WTC11 (cell line): ENCODE data around the gene GPRIN3. TPM values are rescaled to one million over a fixed set of nuclear protein-coding genes. Genes with fewer than 3 reads are reported as not detected.

Experiments used
- ATAC-seq: fragments of 200-7000 bp; cut with Tn5 transposase; 2 replicates; pipeline ENCODE4 v1.10.0; 2021; ENCODE audit warnings: mild to moderate bottlenecking, moderate library complexity
- CTCF ChIA-PET: fragments of 300-600 bp; sonication (Branson Sonifier 250); formaldehyde crosslinking; loops from one replicate; lab custom pipeline; 2021; ENCODE audit warnings: antibody characterized with exemption; lab: Charles Lee
- POLR2A ChIA-PET: fragments of 350-600 bp; sonication (Branson Sonifier 250); formaldehyde crosslinking; loops from one replicate; lab custom pipeline; 2021; ENCODE audit warnings: antibody characterized with exemption; lab: Charles Lee
- DNase-seq: peaks from one replicate; pipeline ENCODE4 v3.0.0; 2021; ENCODE audit warnings: low spot score
- H3K27ac Mint-ChIP-seq: 2 replicates; pipeline ENCODE4 v1.8.0; 2021; ENCODE audit warnings: mixed read lengths
- H3K27me3 Mint-ChIP-seq: 2 replicates; pipeline ENCODE4 v1.8.0; 2021; ENCODE audit warnings: low read depth, mild to moderate bottlenecking, moderate library complexity, mixed read lengths
- H3K36me3 Mint-ChIP-seq: 2 replicates; pipeline ENCODE4 v1.8.0; 2021; ENCODE audit warnings: mixed read lengths
- H3K4me1 Mint-ChIP-seq: 2 replicates; pipeline ENCODE4 v1.8.0; 2022; ENCODE audit warnings: mixed read lengths
- H3K4me3 Mint-ChIP-seq: 2 replicates; pipeline ENCODE4 v1.8.0; 2021; ENCODE audit warnings: mild to moderate bottlenecking, moderate library complexity, mixed read lengths
- H3K9me3 Mint-ChIP-seq: 2 replicates; pipeline ENCODE4 v1.8.0; 2021; ENCODE audit warnings: mixed read lengths
- AR ChIP-seq: fragments of 250-450 bp; sonication (Bioruptor Pico); IDR thresholded peaks from 2 replicates; pipeline ENCODE4 v1.9.0; 2021; ENCODE audit warnings: mild to moderate bottlenecking
- E2F1 ChIP-seq: sonication (generic); formaldehyde crosslinking; IDR thresholded peaks from 2 replicates; pipeline ENCODE4 v1.8.0; 2022; ENCODE audit warnings: mild to moderate bottlenecking, missing genetic modification reagents
- EMX1 ChIP-seq: fragments of 250-450 bp; sonication (Bioruptor Pico); IDR thresholded peaks from 2 replicates; pipeline ENCODE4 v1.8.0; 2021; ENCODE audit warnings: mild to moderate bottlenecking
- ETV6 ChIP-seq: sonication (generic); formaldehyde crosslinking; IDR thresholded peaks from 2 replicates; pipeline ENCODE4 v1.8.1; 2022; ENCODE audit warnings: mild to moderate bottlenecking, missing genetic modification reagents
- FOXK1 ChIP-seq: sonication (generic); formaldehyde crosslinking; IDR thresholded peaks from 2 replicates; pipeline ENCODE4 v1.8.0; 2022; ENCODE audit warnings: mild to moderate bottlenecking, moderate library complexity, missing genetic modification reagents
- NFE2L1 ChIP-seq: sonication (generic); formaldehyde crosslinking; IDR thresholded peaks from 2 replicates; pipeline ENCODE4 v1.8.1; 2023; ENCODE audit warnings: missing genetic modification reagents
- RORB ChIP-seq: fragments of 250-450 bp; sonication (Bioruptor Pico); IDR thresholded peaks from 2 replicates; pipeline ENCODE4 v1.9.0; 2021; ENCODE audit warnings: mild to moderate bottlenecking
- SOX15 ChIP-seq: fragments of 250-450 bp; sonication (Bioruptor Pico); IDR thresholded peaks from 2 replicates; pipeline ENCODE4 v1.9.0; 2021; ENCODE audit warnings: mild to moderate bottlenecking
- ZNF232 ChIP-seq: sonication (generic); formaldehyde crosslinking; IDR thresholded peaks from 2 replicates; pipeline ENCODE4 v1.8.0; 2022; ENCODE audit warnings: mild to moderate bottlenecking, missing genetic modification reagents
- ZNF396 ChIP-seq: fragments of 250-450 bp; sonication (Bioruptor Pico); IDR thresholded peaks from 2 replicates; pipeline ENCODE4 v1.8.0; 2021; ENCODE audit warnings: mild to moderate bottlenecking, moderate library complexity, borderline replicate concordance
- ZNF532 ChIP-seq: fragments of 250-450 bp; sonication (Bioruptor Pico); IDR thresholded peaks from 2 replicates; pipeline ENCODE4 v1.9.0; 2021; ENCODE audit warnings: mild to moderate bottlenecking, borderline replicate concordance
- total RNA-seq: library from RNA; stranded (reverse); gene quantifications from 3 replicates; pipeline ENCODE4 v1.2.3, GENCODE V29; 2021
- TF ChIP-seq, protein P1 (sequence below): sonication (generic); formaldehyde crosslinking; IDR thresholded peaks from 2 replicates; pipeline ENCODE4 v1.8.0; 2023; ENCODE audit warnings: missing genetic modification reagents
- TF ChIP-seq, protein P2 (sequence below): sonication (generic); formaldehyde crosslinking; conservative IDR thresholded peaks from 2 replicates; pipeline ENCODE4 v1.8.1; 2022; ENCODE audit warnings: mild to moderate bottlenecking, missing genetic modification reagents
- TF ChIP-seq, protein P3 (sequence below): fragments of 250-450 bp; sonication (Bioruptor Pico); IDR thresholded peaks from 2 replicates; pipeline ENCODE4 v1.9.0; 2021; ENCODE audit warnings: moderate library complexity, mild to moderate bottlenecking, inconsistent platforms, borderline replicate concordance

GPRIN3 gene
- total RNA-seq, 1 experiment from 2014 or later, result 2.0 TPM

GRCh38 chr4:89216866-89217265 lies 90.7 kb downstream of the GPRIN3 start:
- Mint-ChIP-seq H3K36me3 (no peaks in the 10 kb centered on the region), H3K9me3 (peaks cover 13% of the 10 kb centered on the region), H3K27ac (no peak overlapping the region), H3K4me1 (peaks cover 4% of the 10 kb centered on the region), H3K27me3 (no peaks in the 10 kb centered on the region), H3K4me3 (no peak overlapping the region)
- TF ChIP-seq ZNF396 (CRISPR knock-in tag) (no peak), ETV6 (CRISPR knock-in tag) (no peak), RORB (CRISPR knock-in tag) (no peak), ZNF232 (CRISPR knock-in tag) (no peak), SOX15 (no peak), NFE2L1 (CRISPR knock-in tag) (no peak), EMX1 (no peak), E2F1 (CRISPR knock-in tag) (no peak)
- TF ChIP-seq, protein P1, sequence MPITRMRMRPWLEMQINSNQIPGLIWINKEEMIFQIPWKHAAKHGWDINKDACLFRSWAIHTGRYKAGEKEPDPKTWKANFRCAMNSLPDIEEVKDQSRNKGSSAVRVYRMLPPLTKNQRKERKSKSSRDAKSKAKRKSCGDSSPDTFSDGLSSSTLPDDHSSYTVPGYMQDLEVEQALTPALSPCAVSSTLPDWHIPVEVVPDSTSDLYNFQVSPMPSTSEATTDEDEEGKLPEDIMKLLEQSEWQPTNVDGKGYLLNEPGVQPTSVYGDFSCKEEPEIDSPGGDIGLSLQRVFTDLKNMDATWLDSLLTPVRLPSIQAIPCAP (CRISPR knock-in tag), result no peak
- TF ChIP-seq, protein P2, sequence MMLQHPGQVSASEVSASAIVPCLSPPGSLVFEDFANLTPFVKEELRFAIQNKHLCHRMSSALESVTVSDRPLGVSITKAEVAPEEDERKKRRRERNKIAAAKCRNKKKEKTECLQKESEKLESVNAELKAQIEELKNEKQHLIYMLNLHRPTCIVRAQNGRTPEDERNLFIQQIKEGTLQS (CRISPR knock-in tag), result no peak
- ChIA-PET CTCF (interaction anchor here (0.6 to 1.3 kb wide), 2 partner anchors 9 to 254 kb away, joined by 3 to 6 read pairs; no protein-coding TSS in a partner anchor), POLR2A (no interaction called here)
- ATAC-seq (no peak), DNase-seq (no peak)

DNA sequence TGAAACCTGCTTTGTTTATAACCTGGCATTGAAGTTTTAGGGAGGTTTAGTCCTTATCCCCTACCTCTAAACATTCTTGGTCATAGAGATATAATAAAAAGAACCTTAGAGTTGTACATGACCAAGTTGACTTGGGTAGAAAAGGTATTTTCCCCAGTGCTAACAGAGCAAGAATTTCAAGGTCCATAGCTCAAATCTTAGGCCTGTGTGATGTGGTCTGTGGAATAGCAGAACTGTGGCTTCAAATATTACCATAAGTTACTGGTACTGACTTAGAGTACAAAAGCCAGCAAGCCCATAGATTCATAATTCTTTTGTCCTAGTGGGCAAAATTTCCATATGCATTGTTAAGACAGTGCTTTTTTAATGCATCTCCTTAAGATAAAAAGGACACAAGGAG lies 91.2 kb downstream of the GPRIN3 start:
- H3K36me3 Mint-ChIP-seq, result no peaks in the 10 kb centered on the region
- no peaks in the 10 kb centered on the region for H3K27me3 Mint-ChIP-seq
- DNase-seq (no peak), ATAC-seq (no peak)
- peaks cover 13% of the 10 kb centered on the region for H3K9me3 Mint-ChIP-seq
- ChIA-PET CTCF (interaction anchor here (0.6 to 1.3 kb wide), 2 partner anchors 10 to 253 kb away, joined by 3 to 6 read pairs; no protein-coding TSS in a partner anchor), POLR2A (no interaction called here)
- TF ChIP-seq ZNF532 (no peak), FOXK1 (CRISPR knock-in tag) (no peak), E2F1 (CRISPR knock-in tag) (no peak), RORB (CRISPR knock-in tag) (no peak), AR (CRISPR knock-in tag) (no peak)
- TF ChIP-seq, protein P3, sequence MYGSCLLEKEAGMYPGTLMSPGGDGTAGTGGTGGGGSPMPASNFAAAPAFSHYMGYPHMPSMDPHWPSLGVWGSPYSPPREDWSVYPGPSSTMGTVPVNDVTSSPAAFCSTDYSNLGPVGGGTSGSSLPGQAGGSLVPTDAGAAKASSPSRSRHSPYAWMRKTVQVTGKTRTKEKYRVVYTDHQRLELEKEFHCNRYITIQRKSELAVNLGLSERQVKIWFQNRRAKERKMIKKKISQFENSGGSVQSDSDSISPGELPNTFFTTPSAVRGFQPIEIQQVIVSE (CRISPR knock-in tag), result no peak
- H3K27ac Mint-ChIP-seq, result no peak overlapping the region
- no peak overlapping the region for H3K4me3 Mint-ChIP-seq
- H3K4me1 Mint-ChIP-seq, result peaks cover 4% of the 10 kb centered on the region
